H1 (cell line): ENCODE data around the gene RAB3GAP1. TPM values are rescaled to one million over a fixed set of nuclear protein-coding genes. Genes with fewer than 3 reads are reported as not detected.

ENCODE experiments used
- BACH1 ChIP-seq: IDR thresholded peaks from 2 replicates; pipeline ENCODE4 v1.6.1; 2012; ENCODE audit warnings: low read length, improper control_type of control experiment
- E2F6 ChIP-seq: IDR thresholded peaks from 2 replicates; pipeline ENCODE4 v1.6.1; 2012; ENCODE audit warnings: inconsistent platforms
- RAD21 ChIP-seq, 2 experiments: IDR thresholded peaks in 1 of 2; conservative IDR thresholded peaks in 1 of 2; 2 replicates each; pipeline ENCODE4 v1.6.1; 2011; ENCODE audit warnings: low read depth in 2 of 2, low read length in 2 of 2, improper control_type of control experiment in 1 of 2, inconsistent platforms in 1 of 2, mild to moderate bottlenecking in 1 of 2, moderate library complexity in 1 of 2
- SIRT6 ChIP-seq: IDR thresholded peaks from one replicate; pipeline ENCODE4 v1.7.1; 2012; ENCODE audit warnings: low read length, inconsistent platforms
- USF2 ChIP-seq: IDR thresholded peaks from 2 replicates; pipeline ENCODE4 v1.6.1; 2011; ENCODE audit warnings: low read length, improper control_type of control experiment
- polyA plus RNA-seq, 7 experiments: library from polyadenylated mRNA; depleted of rRNA in 3 of 7; stranded (reverse) in 5 of 7; unstranded in 2 of 7; fragments of >200 nt in 5 of 7; fragments of 200-250 nt in 2 of 7; gene quantifications; 1 replicate in 5 of 7; 2 replicates in 1 of 7; 4 replicates in 1 of 7; pipeline versions ENCODE4 v1.2.1 to v1.2.3, GENCODE V29; 2011 to 2013; ENCODE audit warnings: missing spikeins in 2 of 7, mixed read lengths in 2 of 7
- total RNA-seq: library from RNA; stranded (reverse); fragmentation: NEBNext Ultra II Directional; extraction: Animal tissue kit (Norgen Biotek cat#: 25700); gene quantifications from 2 replicates; pipeline ENCODE4 v1.2.1, GENCODE V29; 2021

RAB3GAP1 gene
- total and polyA plus RNA-seq, 2 of the 8 experiments (the other 6 are each of a cell fraction or from before 2014, with no cell fraction given): 9.8 to 28.6 TPM

- TF ChIP-seq RAD21 (IDR thresholded peaks at IDR 0.05 in 1 of 2, conservative IDR thresholded peaks at IDR 0.05 in 1 of 2; ENCODE audit: low read depth in 2 of 2, low read length in 2 of 2) (0 out of 4 replicates have a peak, but pooled peaks have one; percentile 4 to 13), SIRT6 (no peak), E2F6 (no peak), BACH1 (no peak), USF2 (no peak)
Observed at GRCh38 chr2:135043345-135043744, 8.7 kb upstream of the RAB3GAP1 start (continued).
